RWPE2 (cell line): ENCODE measurements around the gene RPIA.

Source experiments
- ATAC-seq: fragments of 200-7000 bp; cut with Tn5 transposase; 3 replicates; pipeline ENCODE4 v1.9.1; 2021; ENCODE audit warnings: low read depth
- DNase-seq: peaks from one replicate; pipeline ENCODE4 v3.0.0-alpha.2; 2020; ENCODE audit warnings: low spot score
- H3K27ac ChIP-seq: fragments of 450-650 bp; 2 replicates; pipeline ENCODE4 v1.5.1; 2017; ENCODE audit warnings: mild to moderate bottlenecking; ENCODE audit not compliant: poor library complexity, severe bottlenecking
- H3K27me3 ChIP-seq: fragments of 250-450 bp; sonication (Bioruptor Pico); 2 replicates; pipeline ENCODE4 v1.5.1; 2021; ENCODE audit warnings: mild to moderate bottlenecking, moderate library complexity; ENCODE audit not compliant: insufficient read depth, poor library complexity, severe bottlenecking
- H3K36me3 ChIP-seq: fragments of 250-450 bp; sonication (Bioruptor Pico); 2 replicates; pipeline ENCODE4 v1.5.1; 2020; ENCODE audit warnings: low read depth, mild to moderate bottlenecking, moderate library complexity
- H3K4me1 ChIP-seq: fragments of 250-450 bp; sonication (Bioruptor Pico); 2 replicates; pipeline ENCODE4 v1.5.1; 2021; ENCODE audit warnings: mild to moderate bottlenecking, moderate library complexity; ENCODE audit not compliant: insufficient read depth, poor library complexity, severe bottlenecking
- H3K4me3 ChIP-seq: fragments of 250-450 bp; sonication (Bioruptor Pico); 2 replicates; pipeline ENCODE4 v1.5.1; 2021; ENCODE audit warnings: mild to moderate bottlenecking, moderate library complexity; ENCODE audit not compliant: severe bottlenecking
- H3K9me3 ChIP-seq: fragments of 250-450 bp; sonication (Bioruptor Pico); 2 replicates; pipeline ENCODE4 v1.5.1; 2021; ENCODE audit warnings: mild to moderate bottlenecking, moderate library complexity; ENCODE audit not compliant: severe bottlenecking
- CTCF ChIP-seq: fragments of 450-650 bp; IDR thresholded peaks from one replicate; pipeline ENCODE4 v1.5.1; 2017; ENCODE audit warnings: mild to moderate bottlenecking, moderate library complexity; ENCODE audit not compliant: poor library complexity, severe bottlenecking

RPIA gene

GRCh38 chr2:88697370-88698026, 6.0 kb downstream of the RPIA start:
- DNase-seq, result no peak
- H3K27ac ChIP-seq, result no peak overlapping the region

GRCh38 chr2:88698027-88698413, 6.5 kb downstream of the RPIA start:
- no peaks in the 10 kb centered on the region for H3K27me3 ChIP-seq
- no peak overlapping the region for H3K4me3 ChIP-seq
- TF ChIP-seq CTCF, result no peak
- no peaks in the 10 kb centered on the region for H3K9me3 ChIP-seq
- H3K36me3 ChIP-seq, result 0 out of 2 replicates have a peak, but pooled peaks cover 4% of the 10 kb centered on the region
- DNase-seq, result no peak
- no peak for ATAC-seq
- H3K27ac ChIP-seq, result no peak overlapping the region
- H3K4me1 ChIP-seq, result no peaks in the 10 kb centered on the region

More at GRCh38 chr2:88697370-88698026, 6.0 kb downstream of the RPIA start:
- H3K9me3 ChIP-seq, result no peaks in the 10 kb centered on the region
- ATAC-seq, result no peak
- no peaks in the 10 kb centered on the region for H3K27me3 ChIP-seq
- no peak for TF ChIP-seq CTCF
- H3K36me3 ChIP-seq, result 0 out of 2 replicates have a peak, but pooled peaks cover 4% of the 10 kb centered on the region
- H3K4me3 ChIP-seq, result no peak overlapping the region
- H3K4me1 ChIP-seq, result peaks cover 4% of the 10 kb centered on the region

- no peaks in the 10 kb centered on the region for H3K27me3 ChIP-seq
- H3K36me3 ChIP-seq, result 0 out of 2 replicates have a peak, but pooled peaks cover 4% of the 10 kb centered on the region
- H3K27ac ChIP-seq, result no peak overlapping the region
- ATAC-seq, result no peak
- H3K9me3 ChIP-seq, result no peaks in the 10 kb centered on the region
- DNase-seq, result no peak
- H3K4me3 ChIP-seq, result no peak overlapping the region
- TF ChIP-seq CTCF, result no peak
- H3K4me1 ChIP-seq, result no peaks in the 10 kb centered on the region
Measured at GRCh38 chr2:88698498-88699233, 7.2 kb downstream of the RPIA start.

- ATAC-seq (no peak), DNase-seq (no peak)
- Histone ChIP-seq H3K4me1 (peaks cover 10% of the 10 kb centered on the region), H3K27ac (no peak overlapping the region), H3K36me3 (0 out of 2 replicates have a peak, but pooled peaks cover 4% of the 10 kb centered on the region), H3K4me3 (no peak overlapping the region), H3K27me3 (no peaks in the 10 kb centered on the region), H3K9me3 (no peaks in the 10 kb centered on the region)
- TF ChIP-seq CTCF, result no peak
Measured at GRCh38 chr2:88707003-88707402, 15.5 kb downstream of the RPIA start.

- no peak overlapping the region for H3K4me3 ChIP-seq
- no peak for TF ChIP-seq CTCF
- peaks cover 10% of the 10 kb centered on the region for H3K4me1 ChIP-seq
- no peaks in the 10 kb centered on the region for H3K9me3 ChIP-seq
- DNase-seq, result no peak
- H3K27ac ChIP-seq, result no peak overlapping the region
- no peaks in the 10 kb centered on the region for H3K27me3 ChIP-seq
- no peaks in the 10 kb centered on the region for H3K36me3 ChIP-seq
- peak; percentile 68 for ATAC-seq
Measured at GRCh38 chr2:88709181-88709631, 17.7 kb downstream of the RPIA start.
